ENCODE data around the gene GJA8. TPM values are rescaled to one million over a fixed set of nuclear protein-coding genes. Genes with fewer than 3 reads are reported as not detected.
"Not testable (repeated sequence)": the region's sequence is repeated elsewhere in the genome, so short reads cannot be mapped to it uniquely, and the experiment has no call there.

The GJA8 gene
- total RNA-seq, 2 donors from 2014 or later, result not detected

GRCh38 chr1:147940456-147940855, 37.9 kb downstream of the GJA8 start:
- H3K36me3 Mint-ChIP-seq (ENCODE audit: low read depth); H3K4me3 Mint-ChIP-seq; ATAC-seq; H3K4me1 Mint-ChIP-seq; H3K27me3 Mint-ChIP-seq; H3K27ac Mint-ChIP-seq; DNase-seq; H3K9me3 ChIP-seq (ENCODE audit: control insufficient read depth, low read length, poor library complexity, severe bottlenecking): not testable (repeated sequence)

- not testable (repeated sequence) for H3K4me1 Mint-ChIP-seq; H3K9me3 ChIP-seq (ENCODE audit: control insufficient read depth, low read length, poor library complexity, severe bottlenecking); DNase-seq; H3K27ac Mint-ChIP-seq; H3K27me3 Mint-ChIP-seq; H3K36me3 Mint-ChIP-seq (ENCODE audit: low read depth); ATAC-seq; H3K4me3 Mint-ChIP-seq
These were observed 40.0 kb downstream of the GJA8 start for GRCh38 chr1:147942563-147942962.

GRCh38 chr1:147949517-147949916, 46.9 kb downstream of the GJA8 start:
- not testable (repeated sequence) for H3K4me3 Mint-ChIP-seq; H3K4me1 Mint-ChIP-seq; ATAC-seq; H3K36me3 Mint-ChIP-seq (ENCODE audit: low read depth); DNase-seq; H3K9me3 ChIP-seq (ENCODE audit: control insufficient read depth, low read length, poor library complexity, severe bottlenecking); H3K27ac Mint-ChIP-seq; H3K27me3 Mint-ChIP-seq

Other genes with a start within 250 kb of the GJA8 start
- 10 to 100 TPM; 11.5 to 13.1 TPM for gene ACP6, start 232.3 kb upstream of the GJA8 start, total RNA-seq
- gene GJA5, start 142.2 kb upstream of the GJA8 start, total RNA-seq, result not detected
- 10 to 100 TPM; 13.0 to 15.4 TPM for gene GPR89B, start 25.6 kb downstream of the GJA8 start, total RNA-seq
- 10 to 100 TPM; 19.1 to 21.3 TPM for gene NBPF11, start 249.5 kb downstream of the GJA8 start, total RNA-seq

All from T-helper 17 cell (primary cell).